ENCODE results near the gene NHS.

GRCh38 chrX:17563076-17563475 is 188.1 kb downstream of the NHS start:
- TF ChIP-seq, protein P1, sequence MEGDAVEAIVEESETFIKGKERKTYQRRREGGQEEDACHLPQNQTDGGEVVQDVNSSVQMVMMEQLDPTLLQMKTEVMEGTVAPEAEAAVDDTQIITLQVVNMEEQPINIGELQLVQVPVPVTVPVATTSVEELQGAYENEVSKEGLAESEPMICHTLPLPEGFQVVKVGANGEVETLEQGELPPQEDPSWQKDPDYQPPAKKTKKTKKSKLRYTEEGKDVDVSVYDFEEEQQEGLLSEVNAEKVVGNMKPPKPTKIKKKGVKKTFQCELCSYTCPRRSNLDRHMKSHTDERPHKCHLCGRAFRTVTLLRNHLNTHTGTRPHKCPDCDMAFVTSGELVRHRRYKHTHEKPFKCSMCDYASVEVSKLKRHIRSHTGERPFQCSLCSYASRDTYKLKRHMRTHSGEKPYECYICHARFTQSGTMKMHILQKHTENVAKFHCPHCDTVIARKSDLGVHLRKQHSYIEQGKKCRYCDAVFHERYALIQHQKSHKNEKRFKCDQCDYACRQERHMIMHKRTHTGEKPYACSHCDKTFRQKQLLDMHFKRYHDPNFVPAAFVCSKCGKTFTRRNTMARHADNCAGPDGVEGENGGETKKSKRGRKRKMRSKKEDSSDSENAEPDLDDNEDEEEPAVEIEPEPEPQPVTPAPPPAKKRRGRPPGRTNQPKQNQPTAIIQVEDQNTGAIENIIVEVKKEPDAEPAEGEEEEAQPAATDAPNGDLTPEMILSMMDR (IDR thresholded peaks at IDR 0.05): no peak
- TF ChIP-seq POLR2A (IDR thresholded peaks at IDR 0.05): no peak
- no peak for TF ChIP-seq POLR2AphosphoS5 (IDR thresholded peaks at IDR 0.05)
